ENCODE results near the gene FBXL5.

FBXL5 gene

DNA sequence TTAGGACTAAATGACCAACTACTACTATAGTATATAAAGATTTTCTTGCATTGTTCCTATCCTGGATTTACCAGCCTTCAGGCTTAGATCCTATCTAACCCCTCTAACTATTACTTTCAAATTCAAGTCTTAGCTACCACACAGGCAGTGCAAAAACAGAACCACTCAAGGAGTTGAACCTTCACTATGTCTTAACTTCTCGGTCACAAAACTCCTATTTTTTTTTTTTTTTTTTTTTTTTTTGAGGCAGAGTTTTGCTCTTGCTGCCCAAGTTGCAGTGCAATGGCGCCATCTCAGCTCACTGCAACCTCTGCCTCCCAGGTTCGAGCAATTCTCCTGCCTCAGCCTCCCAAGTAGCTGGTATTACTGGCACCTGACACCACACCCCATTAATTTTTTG is 20.2 kb upstream of the FBXL5 start:
- DNase-seq: no peak

DNA sequence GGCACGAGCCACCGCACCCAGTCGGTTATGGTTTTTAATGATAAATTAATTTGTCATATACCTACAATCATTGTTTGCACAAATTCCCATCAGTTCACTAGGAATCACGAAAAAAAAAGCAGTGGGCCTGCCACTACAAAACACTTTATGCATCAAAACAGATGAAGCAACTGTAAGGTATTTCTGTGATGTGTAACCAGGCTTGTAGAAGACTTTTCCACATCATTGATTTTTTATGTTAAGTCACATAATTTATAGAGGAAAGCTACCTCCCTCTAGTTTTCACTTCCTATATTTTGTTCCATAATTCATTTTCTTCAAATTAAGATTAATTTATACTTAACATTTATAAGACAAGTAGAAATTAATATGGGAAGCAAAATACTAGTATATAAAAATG is 19.8 kb upstream of the FBXL5 start:
- no peak for DNase-seq

DNA sequence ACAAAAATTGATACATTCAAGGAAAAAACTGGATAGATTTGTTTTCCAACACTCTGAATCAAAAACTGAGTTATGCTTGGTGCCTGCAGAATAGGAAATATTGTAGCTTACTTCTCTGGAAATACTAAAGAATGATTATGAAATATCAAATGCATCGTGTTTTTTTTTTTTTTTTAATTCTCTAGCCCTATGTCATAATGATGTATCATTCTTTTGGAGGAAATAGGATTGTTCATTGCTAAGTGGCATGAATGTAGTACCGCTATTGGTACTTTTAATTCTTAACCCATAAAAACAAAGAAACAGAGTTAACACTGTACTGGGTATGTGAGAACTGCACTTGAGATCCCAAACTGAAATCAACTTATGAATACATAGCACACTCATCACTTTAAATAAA is 18.9 kb upstream of the FBXL5 start:
- DNase-seq: no peak

DNA sequence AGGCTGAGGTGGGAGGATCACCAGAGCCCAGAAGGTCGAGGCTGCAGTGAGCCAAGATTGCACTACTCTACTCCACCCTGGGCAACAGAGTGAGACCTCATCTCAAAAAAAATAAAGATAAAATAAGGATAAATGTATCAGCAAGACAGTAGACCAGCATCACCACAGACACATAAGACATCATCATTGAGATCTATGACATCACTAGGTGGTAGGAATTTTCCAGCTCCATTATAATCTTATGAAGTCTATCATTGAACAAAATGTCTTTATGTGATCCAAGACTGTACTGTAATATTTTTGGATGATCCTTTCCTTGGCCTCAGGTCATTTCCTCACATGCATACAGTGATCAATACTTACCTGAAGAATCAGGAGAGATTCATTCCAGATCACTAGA is 18.2 kb upstream of the FBXL5 start:
- no peak for DNase-seq

DNA sequence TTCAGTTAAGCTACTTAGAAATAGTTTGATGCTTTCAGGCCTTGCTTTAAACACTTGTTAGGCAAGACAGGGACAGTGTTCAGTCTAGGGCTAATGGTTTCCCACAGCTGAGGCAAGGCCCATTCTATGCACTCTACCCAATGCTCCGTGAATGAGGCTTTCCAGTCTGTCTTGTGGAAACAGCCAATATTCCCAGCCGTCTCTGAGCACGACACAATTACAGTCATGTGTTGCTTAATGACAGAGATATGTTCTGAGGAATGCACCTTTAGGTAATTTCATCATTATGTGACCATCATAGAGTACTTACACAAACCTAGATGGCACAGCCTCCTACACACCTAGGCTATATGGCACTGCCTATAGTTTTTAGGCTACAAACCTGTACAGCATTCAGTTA is 16.9 kb upstream of the FBXL5 start:
- DNase-seq: no peak

DNA sequence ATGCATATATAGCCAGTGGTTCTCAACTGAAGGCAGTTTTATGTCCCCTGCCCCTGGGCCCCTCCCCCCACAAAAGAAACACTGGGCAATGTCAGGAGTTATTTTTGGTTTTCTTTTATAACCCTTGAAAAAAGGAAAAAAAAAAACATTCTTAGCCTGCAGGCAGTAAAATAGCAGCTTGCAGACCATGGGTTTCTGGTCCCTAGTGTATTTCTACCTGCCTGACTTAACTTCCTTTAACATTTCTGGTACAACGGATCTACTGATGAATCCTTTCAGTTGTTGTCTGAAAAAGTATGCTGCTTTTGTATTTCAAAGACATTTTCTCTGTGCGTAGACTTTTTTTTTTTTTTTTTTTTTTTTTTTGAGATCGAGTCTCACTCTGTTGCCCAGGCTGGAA is 15.4 kb upstream of the FBXL5 start:
- no peak for DNase-seq

DNA sequence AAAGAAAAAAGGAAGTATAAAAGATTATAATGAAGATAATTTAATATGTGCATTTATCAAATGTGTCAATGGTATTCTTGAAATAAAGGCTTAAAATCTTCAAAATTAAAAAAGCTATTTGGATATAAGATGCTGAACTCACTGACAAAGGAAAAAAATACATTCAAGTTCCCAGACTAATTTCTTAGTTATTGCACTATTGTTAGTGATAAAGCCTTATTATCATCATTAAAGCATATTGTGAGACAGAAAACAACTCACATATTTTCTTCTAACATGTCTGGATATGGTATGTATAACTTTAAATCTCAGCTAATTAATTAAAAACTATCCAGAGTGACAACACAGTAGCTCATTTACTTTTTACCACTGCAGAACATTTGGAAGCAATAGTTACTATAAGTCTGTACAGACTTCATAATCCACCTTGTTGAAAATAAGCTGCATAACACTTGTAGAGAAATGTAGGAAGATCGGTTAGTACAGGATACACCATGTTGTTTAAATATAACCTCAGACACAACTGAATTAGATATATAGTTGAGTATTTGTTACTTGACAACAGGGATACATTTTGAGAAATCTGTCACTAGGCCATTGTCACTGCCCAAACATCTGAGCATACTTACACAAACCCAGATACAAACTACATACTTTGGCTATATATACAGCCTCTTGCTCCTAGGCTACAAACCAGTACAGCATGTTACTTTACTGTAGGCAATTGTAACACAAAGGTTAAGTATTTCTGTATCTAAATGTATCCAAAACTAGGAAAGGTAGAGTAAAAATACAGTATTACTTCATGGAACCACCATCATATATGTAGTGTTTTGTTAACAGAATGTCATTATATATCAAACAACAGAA is 13.6 kb upstream of the FBXL5 start:
- DNase-seq: no peak

DNA sequence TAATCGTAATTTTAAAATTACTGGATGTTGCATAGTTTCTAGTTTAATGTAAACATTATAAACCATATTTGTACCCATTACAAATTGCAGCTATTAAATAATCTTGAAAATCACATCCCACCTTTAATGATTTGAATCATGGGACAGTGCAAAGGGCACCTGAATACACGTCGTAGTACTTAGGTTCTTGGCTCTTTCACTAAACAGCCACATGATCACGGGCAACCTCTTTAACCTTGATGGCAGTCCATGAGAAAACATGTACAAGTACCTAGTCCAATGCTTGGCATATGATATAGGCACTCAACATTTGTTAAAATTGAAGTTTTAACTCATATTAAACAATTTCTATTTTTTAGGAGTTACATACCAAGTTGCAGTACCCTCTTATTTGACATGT is 11.8 kb upstream of the FBXL5 start:
- no peak for DNase-seq

DNA sequence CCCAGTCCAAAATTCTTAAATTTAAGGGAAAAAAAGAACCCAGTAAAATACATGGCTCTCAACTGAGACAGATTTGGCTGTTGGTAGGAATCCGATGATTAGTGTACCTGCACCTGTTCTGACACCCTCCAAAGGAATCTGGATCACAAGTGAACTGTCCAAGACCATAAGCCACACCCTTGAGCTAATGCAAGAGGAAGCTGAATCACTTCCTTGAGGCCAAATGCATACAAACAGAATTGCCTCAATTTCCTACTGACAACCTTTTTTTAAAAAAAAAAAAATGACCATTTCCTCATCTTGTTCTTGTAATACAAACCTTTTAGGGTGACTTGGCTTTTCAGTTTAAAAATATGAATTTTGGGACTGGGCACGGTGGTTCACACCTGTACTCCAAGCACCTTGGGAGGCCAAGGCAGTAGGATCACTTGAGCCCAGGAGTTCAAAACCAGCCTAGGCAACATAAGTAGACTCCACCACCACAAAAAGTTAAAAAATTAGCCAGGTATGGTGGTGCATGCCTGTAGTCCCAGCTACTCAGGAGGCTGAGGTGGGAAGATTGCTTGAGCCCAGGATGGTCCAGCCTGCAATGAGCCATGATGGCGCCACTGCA is 10.7 kb upstream of the FBXL5 start:
- no peak for DNase-seq

DNA sequence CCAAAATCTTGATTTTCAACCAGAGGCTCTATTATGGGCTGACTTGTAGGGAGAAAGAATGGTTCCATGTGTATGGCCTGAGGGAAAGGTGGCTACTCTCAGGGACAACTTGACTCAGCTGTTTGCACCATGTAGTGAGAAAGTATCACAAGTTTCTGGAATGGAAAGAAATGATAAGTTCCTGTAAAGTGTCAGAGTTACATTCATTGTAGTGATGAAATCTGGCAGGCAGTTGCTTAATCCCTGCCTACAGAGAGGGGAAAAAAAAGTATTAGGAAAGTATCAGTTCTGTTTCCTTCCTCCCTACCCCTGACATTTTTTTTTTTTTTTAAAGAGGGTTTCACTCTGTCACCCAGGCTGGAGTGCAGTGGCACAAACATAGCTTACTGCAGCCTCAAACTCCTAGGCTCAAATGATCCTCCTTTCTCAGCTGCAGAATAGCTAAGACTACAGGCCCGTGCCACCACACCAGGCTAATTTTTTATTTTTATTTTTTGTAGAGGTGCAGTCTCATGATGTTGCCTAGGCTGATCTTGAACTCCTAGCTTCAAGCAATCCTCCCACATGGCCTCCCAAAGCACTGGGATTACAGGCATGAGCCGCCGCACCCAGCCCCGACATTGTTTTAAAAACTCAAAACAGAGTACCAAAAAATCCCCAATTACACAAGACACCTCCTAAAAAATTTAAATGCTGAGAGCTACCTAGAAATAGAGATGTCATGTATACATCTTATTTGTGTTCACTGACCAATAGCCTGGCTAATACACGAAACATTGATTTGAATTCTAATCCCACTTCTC is 4.8 kb upstream of the FBXL5 start:
- DNase-seq: no peak

DNA sequence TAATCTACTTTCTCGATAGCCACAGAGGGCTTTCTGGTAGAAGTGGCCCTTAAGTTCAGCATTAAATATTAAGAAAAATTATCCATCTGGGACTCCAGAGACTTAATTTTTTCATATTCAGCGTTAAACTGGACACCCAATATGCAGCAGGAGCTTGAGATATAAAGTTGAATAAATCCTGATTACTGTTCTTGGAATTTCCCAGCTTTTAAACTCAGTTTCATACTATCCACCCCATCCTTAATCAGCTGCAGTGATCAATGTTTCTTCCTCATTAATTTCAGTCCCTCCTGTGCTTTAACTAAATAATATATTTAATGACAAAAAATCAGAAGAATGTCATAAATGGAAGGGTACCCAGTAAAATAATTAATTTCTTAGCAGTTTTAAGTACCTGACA is 3.6 kb upstream of the FBXL5 start:
- no peak for DNase-seq

DNA sequence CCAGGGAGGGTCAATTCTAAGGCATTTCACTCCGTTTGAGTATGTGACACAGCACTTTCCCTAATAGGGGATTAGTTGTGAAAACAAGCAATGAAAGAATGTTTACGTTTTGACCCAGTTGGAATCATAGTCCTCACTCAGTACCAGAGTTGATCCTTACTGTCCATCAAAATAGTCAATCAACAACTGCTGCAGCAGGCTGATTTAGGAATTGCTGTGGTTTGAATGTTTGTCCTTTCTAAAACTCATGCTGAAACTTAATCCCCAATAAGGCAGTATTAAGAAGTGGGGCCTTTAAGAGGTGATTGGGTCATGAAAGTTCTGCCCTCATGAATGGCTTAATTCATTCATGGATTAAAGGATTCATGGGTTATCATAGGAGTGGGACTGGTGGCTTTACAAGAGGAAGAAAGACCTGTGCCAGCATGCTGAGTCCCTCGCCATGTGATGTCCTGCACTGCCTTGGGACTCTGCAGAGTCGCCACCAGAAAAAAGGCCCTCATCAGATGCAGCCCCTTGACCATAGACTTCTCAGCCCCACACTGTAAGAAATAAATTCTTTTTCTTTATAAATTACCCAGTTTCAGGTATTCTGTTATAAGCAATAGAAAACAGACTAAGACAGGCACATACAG is 3.1 kb upstream of the FBXL5 start:
- DNase-seq: no peak

DNA sequence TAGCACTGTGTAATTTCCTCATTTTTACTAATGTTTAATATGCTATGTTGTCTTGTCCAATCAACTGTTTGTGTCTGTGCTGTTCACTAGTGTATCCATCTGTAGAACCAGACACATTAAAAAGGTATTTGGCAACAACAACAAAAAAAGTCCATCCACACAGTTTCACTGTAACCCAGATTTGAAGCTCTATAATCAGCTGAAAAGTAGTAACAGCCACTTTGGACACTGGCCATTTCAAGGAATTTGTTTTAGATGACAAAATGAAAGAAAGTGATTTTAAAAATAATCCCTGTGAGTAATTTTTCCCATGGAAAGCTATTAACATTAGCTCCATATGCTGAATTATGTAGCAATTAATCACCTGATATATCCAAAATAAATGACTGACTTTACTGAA is 2.2 kb upstream of the FBXL5 start:
- DNase-seq: no peak

DNA sequence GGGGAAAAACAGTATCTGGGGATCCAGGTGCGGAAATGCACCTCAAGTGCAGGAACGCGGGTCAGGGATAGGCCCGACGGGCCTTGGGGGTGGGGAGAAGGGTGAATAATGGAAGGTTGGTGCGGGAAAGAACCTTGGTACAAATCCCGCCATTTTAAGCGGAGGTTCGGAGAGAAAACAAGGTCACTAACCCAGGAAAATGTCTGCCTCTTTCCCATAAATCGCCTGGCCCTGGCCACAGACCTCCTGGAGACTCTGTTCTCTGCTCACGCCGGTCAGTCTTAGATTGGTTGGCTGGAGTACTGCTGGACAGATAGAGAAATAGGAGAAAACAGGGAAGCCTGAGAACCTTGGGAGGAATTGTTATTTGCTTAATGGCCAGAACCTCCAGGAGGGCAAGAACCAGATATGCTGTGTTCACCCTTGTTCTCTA is 897 bp upstream of the FBXL5 start:
- DNase-seq: peak; percentile 41

DNA sequence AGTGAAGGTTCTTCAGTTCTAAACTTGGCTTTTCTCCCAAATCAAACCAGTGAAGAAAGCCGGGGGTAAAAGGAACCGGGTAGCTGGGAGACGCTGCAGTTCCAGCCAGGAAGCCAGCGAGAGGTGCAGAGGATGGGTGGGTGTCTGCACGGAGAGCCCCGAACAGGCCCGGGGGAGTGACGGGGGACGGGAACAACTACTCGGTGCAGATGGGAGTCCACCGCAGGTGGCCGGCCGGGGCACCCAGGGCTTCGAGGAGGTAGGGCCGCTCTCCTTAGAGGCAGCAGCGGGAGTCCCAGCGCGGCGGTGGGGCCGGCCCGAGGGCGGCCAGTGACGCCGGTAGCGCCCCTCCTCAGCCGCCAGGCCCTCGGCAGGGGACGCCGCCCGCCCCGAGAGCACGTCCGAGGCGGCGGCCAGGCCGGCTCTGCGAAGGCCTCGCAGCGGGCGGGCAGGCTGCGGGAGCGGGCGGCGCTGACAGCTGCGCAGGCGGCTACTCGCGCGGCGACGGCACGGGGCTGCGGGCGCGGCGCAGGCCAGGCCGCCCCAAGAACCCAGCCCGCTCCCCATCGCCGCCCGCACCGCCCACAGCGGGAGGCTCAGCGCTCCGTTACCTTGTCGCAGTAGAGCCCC is 449 bp downstream of the FBXL5 start:
- DNase-seq: no peak

DNA sequence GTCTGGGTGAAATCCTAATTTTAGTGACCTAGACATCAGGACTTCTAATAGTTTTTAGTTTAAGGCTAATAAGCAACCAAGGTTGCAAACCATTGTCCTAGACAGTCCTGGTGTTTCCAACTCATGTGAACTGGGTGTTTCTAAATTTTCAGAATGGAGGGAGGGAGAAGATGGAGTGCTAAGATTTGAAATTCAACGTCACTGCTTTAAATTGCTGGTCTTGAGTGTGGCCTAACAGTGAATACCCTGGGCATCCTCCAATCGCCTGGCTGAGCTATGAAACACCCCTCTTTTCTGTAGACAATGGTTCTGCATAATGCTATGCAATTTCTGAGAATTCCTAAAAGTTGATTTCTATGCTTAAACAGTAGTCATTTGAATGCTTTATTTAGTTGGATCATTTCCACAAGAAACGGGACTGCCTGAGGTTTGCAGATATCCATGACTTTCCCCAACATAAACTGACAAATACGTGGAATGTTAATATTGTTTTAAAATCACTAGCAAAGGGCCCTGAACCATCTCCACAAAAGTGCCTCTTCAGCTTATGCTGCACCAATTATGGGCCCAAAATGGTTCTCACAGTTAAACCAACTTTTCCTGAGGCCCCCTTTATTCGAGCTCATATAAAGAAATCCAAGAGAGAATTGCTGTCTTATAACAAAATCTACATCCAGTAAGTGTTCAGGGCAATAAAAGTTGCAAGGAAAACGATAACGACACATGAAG is 1.1 kb downstream of the FBXL5 start:
- DNase-seq: no peak

DNA sequence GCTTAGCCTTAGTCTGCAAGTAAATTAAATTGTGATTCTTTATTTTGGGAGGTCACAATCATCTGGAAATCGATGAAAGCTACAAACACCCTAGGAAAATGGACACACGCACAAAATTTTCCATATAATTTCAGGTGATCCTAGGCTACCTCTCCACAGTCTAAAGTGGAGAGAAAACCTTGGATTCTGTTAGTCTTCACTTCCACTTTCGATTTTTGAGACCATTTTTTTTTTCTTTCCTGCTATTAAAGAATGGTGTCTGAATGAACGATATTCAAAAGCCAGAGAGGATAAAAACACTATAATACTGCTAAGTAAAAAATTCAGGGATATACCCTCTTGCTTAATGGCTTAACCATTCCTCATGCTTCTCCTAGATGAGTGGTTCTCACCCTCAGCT is 1.7 kb downstream of the FBXL5 start:
- no peak for DNase-seq

DNA sequence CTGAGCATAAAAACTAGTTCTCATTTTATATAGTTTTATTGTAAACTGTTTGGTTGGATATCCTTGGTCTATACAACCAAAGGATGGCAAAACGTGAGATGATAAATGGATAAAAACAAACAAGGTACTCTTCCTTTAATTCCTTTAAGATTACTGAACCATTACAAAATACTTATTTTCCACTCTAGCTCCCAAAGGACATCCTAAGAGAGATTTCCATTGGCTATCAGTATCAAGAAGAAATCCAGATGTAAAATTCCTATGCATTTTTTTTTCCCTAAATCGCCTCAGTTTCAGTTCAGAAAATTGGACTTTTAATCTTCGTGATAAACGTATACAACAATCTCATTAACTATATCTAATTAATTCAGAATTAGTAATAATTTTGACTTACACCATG is 2.3 kb downstream of the FBXL5 start:
- no peak for DNase-seq

DNA sequence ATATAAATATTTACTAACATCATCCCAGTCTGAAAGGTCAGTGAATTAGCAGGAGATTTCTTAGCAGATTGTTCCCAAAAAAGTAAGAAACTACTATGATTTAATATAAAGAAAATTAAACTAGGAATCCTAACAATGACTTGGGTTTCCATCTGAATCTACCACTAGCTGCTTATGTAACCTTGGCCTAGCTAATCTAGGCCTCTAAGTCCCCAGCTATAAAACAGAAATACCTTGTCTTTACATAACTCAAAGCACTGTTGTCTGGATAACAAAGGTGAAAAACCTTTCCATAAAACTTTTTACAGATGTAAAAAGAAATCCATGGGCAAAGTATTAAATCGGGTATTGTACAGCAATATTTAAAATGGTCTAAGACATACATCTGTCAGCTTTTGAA is 3.0 kb downstream of the FBXL5 start:
- no peak for DNase-seq

DNA sequence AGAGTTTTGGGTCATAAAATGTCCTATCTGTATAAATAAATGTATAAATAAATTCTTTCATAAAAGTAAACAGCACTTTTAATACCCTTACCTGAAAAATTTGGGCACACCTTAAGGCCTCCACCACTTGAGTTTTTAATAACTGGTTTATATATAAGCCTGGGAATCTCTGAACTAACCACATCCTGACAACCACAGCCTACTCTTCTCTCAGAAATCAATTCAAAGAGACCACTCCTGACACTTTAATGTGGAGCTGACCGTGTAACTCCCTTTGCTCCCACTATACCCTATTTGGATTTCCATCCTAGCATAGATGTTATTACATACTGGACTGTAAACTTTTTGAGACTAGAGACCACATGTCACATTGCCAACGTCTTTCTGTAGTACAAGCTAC is 3.5 kb downstream of the FBXL5 start:
- no peak for DNase-seq

DNA sequence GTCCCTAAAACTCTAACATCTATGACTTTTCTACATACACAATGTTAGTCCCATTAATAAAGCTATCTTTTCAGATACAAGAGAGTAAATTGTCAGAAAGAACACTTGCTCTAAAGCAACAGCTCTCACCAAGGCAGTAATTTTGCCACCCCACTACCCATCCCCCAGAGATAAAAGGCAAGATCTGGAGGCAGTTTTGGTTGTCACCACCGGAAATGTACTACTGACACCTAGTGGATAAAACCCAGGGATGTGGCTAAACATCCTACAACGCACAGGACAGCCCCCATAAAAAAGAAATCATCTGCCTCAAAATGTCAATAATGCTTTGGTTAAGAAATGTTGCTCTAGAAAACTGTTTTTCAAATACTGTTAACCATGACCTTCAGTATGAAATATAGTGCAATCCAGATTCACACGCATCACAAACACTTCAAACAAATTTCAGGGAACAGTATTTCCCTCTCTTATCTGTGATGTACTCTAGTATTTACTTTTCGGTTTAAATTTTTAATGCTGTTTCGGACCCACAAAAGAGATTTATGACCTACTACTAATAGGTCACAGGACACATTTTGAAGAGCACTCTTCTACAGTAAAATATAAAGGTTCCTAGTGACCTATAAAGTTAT is 5.1 kb downstream of the FBXL5 start:
- DNase-seq: peak; percentile 23

DNA sequence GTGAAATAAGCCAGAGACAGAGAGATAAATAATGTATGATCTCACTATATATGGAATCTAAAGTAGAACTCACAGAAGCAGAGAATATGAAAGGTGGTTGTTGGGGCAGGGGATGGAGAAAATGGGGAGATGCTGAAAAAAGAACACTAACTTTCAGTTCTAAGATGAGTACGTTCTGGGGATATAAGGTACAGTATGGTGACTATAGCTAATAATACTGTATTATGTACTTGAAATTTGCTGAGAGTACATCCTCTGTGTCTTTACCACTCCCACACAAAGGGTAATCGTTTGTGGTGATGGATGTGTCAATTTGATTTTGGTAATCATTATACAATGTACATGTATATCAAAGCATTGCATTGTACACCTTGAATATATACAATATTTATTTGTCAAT is 6.6 kb downstream of the FBXL5 start:
- DNase-seq: no peak
